RPMI7951 (cell line): ENCODE measurements around the gene PKN1. TPM values are rescaled to one million over a fixed set of nuclear protein-coding genes. Genes with fewer than 3 reads are reported as not detected.
"Not testable (repeated sequence)": the region's sequence is repeated elsewhere in the genome, so short reads cannot be mapped to it uniquely, and the experiment has no call there.

Experiments used
- DNase-seq: peaks from one replicate; pipeline ENCODE4 v3.0.0-alpha.2; 2012; ENCODE audit warnings: low read depth
- total RNA-seq: library from RNA; depleted of rRNA; stranded (reverse); fragments of >200 nt; shearing (Covaris generic); gene quantifications from 2 replicates; pipeline ENCODE4 v1.2.3, GENCODE V29; 2014; rRNA removed

PKN1 gene
- total RNA-seq = 53.7 and 58.3 TPM in 2 replicates

DNA sequence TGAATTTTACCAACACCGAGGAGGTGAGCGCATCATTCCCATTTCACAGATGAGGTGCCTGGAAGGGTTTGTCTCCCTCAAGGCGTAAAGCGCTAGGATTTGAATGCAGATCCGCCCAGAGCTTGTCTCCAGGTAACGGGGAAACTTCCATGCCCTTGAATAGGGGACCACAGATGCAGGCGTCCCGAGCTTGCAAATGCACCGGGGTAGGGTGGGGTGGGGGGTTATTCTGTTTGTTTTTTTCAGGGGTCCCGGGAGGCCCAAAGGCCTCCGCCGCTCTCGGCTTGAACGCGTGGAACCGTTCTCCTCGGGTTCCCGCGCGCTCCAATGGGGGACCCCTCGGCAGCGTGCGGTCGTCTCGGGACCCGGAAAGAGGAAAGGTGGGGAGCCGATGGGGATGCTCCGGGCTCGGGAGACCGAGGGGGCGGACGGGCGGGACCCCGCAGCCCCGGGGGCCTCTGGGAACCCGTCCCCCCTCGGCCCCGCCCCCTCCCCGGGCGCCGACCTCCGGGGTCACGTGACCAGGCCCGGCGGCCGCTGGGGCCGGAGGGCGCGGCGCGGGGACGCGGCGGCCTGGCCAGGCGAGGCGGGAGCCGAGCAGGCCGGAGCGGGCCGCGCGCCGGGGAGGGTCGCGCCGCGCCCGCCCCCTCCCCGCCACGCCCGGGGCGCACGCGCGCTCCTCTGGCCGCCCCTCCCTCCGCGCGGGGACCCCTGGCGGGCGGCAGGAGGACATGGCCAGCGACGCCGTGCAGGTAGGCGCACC, at the start of gene PKN1:
Gene PKN1 (plus strand): TSS at position 516 of the 763 bp plus-strand sequence. CDS start 216 bp downstream, at position 732.
- DNase-seq = peak; percentile 36

DNA sequence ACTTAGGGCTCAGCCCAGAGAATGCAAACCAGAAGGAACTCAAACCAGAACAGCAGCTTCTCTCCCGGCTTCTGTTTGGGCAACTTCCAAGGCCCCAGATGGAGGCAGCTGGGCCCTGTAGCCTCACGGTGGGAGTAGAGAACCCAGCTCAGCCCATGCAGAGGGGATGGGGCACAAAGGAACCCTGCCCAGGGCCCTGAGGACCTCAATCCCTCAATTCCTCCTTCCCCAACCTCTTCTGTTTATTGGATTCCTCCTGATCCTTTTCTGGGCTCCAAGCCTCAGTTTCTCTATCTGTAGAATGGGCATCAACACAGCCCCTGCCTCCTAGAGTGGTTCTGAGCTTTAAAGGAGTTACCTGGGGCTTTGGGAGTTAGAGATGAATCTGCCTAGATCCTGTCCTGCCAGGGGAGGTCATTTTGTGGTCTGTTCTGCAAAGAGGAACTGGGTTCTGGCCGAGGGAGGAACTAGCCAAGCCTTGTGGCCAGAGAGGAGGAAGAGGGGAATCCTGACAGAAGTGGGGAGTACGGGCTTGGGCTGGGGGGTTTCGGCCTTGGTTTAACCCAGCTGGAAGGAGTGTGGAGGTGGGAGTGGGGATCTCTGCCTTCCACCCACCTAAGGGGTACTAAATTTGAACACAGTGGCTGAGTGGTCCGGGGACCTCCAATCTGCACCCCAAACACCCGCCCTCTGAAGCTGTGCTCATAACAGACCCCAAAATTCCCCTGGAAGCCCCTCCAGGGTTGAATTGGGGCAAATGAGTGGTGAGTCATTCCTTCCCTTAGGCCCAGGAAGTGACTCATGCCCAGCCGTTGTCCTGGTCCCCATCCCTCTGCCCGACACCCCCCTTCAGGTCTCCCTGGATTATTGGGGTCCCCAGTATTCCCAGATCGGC, 49.2 kb upstream of the PKN1 start:
- DNase-seq = peak; percentile 72

DNA sequence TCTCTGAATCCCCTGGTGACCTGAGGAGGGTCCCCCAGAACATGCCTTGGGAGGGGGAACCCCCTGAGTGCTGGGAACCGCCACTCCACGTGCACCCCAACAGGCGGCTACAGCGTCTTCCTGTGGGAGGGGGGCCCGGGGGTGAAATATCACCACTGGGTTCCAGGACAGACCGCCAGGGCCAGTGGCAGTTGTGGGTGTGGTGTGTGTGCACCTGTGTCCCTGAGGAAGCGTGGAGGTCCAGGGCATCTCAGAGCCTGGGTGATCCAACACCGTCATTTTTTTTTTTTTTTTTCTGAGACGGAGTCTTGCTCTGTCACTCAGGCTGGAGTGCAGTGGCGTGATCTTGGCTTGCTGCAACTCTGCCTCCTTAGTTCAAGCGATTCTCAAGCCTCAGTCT, 47.6 kb upstream of the PKN1 start:
- no peak for DNase-seq

DNA sequence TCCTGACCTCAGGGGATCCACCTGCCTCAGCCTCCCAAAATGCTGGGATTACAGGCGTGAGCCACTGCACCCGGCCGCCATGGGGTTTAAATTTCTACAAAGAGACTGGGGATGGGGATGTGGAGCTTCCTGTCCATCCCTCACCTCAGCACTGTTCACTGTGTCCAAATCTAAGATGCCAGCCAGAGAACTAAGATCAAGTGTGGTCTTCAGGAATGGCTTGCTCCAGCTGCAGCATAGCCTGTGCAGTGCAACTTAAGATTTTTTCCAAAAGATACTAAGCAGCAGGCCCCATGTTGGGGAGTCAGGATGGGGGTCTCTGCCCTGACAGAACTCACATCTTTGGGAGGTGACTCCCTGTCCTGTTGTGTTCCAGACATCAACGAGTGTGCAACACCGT, 42.6 kb upstream of the PKN1 start:
- DNase-seq = no peak

DNA sequence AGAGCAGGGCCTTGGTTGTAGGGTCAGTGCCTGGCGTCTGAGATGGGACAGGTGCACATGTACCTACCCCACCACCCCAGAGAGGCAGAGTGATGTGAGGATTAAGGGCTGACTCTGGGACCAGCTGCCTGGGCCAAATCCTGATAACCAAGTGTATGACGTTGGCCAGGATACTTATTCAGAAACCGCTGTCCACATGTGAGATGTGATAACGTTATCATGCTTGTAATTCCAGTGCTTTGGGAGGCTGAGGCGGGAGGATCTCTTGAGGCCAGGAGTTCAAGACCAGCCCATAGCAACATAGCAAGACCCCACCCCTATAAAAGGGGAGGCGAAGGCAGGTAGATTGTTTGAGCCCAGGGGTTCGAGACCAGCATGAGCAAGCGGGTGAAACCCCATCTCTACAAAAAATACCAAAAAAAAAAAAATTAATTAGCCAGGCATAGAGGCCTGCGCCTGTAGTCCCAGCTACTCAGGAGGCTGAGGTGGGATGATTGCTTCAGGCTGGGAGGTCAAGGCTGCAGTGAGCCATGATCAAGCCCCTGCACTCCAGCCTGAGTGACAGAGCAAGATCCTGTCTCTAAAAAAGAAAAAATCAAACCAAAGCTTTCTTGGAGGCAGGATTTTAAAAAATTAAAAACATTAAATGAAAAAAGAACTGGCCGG, 41.8 kb upstream of the PKN1 start:
- no peak for DNase-seq

DNA sequence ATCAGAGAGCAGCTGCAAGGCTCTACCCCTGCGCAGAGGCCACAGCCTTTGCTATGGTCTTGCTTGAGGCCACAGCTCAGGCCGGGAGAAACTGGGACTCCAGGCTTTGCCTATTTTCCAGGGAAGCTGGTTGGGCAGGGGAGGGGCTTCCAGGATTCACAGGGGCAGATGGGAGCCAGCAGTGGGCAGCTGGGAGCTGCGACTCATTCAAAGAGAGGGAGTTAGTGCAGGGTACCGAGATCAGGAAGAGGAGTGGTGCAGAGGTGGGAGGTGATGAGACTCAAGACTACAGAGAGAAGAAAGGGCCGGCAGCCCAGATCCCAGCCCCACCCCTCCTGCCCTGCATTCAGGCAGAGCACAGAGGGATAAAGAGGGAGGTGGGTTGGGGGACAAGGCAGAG, 39.8 kb upstream of the PKN1 start:
- no peak for DNase-seq

DNA sequence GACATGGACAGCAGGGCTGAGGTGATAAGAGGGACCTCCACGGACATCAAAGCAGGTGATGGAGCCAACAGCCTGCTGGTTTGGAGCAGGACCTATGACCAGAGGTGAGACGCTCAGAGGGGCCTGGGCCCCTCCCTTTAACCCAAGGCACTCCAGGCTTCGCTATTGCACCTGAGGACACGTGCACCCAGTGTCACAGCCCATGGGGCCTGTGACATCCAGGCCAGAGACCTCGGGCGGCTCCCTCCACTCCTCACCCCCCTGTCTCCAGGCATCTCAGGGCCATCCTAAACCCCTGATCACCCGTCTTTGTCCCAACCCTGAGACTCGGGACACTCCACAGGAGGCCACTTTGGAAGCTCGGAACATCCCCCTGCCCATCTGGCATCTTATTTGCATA, 38.9 kb upstream of the PKN1 start:
- DNase-seq = no peak

DNA sequence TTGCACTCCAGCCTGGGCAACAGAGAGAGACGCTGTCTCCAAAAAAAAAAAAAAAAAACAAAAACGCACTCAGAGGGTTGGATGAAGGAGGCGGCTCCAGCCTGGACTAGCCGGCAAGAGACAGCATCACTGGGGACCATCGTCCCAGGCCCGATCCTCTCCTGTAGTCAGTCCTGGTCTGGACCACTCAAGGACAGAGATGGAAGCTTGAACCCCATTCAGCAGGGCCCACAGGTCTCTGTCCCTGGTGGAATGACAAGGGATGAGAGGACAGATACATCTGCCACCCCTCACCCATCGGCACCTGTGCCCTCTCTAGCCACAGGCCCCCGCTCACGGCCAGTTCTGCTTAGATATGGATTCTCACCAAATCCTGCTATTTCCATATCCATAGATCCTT, 37.8 kb upstream of the PKN1 start:
- DNase-seq = no peak

DNA sequence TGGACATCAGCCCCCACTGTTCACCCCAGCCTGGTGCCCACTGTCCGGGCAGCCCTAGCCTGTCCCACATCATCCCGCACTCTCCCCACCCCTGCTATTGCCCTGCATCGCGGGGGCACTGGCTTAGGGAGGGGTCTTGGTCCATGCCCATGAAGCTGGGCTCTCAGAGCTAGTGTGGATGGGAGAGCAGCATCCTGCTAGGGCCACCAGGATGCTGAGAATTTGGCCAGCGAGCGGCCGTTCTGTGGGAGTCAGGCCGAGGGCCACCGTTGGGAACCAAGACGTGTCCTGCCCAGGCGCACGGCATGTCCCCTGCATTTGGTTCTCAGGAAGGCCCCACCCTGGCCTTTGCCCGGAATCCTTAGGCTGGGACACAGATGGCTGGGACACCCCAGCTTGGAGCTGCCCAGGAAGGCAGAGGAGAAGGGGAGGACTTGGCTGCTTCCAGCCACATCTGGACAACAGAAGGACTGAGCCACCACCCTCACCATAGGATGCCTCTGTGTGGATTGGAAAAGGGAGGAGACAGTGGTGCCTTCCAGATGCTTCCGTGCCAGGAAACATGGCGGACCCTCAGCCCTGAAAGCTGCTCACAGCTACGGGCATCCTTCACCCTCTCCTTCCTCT, 37.3 kb upstream of the PKN1 start:
- DNase-seq = no peak

DNA sequence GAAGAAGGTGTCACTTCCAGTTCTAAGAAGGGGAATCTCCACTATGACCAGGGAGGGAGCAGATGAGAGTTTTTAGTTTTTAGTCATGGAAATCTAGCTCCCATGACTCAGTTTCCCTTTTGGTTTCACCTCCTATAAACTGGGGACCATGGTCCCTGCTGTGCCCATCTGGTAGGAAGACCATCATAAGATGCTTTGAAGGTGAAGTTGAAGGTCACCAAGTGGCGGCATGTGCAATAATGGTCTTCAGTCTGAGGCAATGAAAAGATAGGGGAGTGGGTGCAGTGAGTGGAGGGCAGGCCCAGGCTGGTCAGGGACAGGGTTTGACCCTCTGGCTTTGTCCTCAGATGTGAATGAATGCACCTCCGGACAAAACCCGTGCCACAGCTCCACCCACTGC, 36.4 kb upstream of the PKN1 start:
- DNase-seq = not testable (repeated sequence)

DNA sequence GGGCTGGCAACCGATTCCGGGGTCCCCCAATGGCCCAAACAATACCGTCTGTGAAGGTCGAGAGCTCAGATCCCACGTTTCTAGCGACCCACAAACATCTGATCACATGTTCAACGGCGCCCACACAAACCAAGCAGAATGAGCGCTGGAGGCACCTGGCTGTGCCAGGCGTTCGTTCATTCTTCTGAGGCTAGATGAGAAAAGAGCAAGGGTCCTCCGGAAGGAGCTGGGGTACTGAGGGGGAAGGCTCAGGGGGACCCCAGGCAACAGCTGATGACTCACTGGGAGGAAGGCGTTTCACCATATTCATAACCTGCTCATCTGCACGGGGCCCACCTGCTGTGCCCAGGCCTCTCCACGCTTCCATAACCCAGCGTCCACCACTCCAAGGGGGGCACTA, 35.9 kb upstream of the PKN1 start:
- not testable (repeated sequence) for DNase-seq

DNA sequence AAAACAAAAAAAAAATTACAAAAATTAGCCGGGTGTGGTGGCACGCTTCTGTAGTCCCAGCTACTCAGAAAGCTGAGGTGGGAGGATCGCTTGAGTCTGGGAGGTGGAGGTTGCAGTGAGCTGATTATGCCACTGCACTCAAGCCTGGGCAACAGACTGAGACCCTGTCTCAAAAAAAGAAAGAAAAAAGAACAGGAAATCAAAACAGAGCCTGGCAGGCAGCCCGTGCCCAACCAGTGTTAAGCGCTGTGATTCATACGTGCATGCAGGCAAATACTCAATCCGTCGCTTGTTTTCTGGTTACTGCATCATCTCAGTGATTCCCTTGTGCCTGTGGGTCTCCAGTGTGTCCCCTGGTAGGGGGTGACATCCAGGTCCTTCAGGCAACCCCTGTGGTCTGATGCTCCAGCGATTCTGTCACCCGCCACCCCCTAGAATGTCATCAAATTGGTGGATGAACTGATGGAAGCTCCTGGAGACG, 32.1 kb upstream of the PKN1 start:
- DNase-seq = no peak

DNA sequence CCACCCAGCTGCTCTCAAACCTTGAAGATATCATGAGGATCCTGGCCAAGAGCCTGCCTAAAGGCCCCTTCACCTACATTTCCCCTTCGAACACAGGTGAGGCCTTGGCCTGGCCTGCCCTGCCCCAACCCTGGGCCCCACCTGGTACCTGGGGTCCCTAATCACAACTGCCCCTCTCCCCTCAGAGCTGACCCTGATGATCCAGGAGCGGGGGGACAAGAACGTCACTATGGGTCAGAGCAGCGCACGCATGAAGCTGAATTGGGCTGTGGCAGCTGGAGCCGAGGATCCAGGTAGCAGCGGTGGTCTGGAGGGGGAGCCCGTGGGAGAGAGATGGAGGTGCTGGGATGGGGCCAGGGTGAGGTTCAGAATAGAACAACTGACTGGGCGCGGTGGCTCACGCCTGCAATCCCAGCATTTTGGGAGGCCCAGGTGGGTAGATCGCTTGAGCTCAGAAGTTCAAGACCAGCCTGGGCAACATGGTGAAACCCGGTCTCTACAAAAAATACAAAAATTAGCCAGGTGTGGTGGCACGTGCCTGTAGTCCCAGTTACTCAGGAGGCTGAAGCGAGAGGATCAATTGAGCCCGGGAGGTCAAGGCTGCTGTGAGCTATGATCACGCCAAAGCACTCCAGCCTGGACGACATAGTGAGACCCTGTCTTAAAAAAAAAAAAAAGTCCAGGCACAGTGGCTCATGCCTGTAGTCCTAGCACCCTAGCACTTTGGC, 31.5 kb upstream of the PKN1 start:
- DNase-seq = no peak

DNA sequence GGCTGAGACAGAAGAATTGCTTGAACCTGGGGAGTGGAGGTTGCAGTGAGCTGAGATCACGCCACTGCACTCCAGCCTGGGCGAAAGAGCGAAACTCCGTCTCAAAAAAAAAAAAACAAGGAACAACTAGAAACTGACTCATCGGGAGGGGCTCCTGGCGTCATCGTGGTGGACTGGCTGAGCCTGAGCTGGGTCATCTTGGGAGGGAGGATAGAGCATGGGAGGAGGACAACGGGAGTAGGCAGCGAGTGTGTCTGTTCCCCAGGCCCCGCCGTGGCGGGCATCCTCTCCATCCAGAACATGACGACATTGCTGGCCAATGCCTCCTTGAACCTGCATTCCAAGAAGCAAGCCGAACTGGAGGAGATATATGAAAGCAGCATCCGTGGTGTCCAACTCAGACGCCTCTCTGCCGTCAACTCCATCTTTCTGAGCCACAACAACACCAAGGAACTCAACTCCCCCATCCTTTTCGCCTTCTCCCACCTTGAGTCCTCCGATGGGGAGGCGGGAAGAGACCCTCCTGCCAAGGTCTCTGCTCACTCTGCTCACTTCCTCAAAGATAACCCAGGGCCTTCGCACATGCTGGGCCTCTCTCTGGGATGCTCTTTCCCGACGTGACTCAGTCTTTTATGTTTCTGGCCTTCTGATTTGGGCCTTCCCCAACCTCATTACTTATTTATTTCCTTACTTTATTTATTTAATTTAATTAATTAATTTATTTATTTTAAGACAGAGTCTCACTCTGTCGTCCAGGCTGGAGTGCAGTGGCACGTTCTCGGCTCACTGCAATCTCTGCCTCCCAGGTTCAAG, 30.6 kb upstream of the PKN1 start:
- peak; percentile 74 for DNase-seq

DNA sequence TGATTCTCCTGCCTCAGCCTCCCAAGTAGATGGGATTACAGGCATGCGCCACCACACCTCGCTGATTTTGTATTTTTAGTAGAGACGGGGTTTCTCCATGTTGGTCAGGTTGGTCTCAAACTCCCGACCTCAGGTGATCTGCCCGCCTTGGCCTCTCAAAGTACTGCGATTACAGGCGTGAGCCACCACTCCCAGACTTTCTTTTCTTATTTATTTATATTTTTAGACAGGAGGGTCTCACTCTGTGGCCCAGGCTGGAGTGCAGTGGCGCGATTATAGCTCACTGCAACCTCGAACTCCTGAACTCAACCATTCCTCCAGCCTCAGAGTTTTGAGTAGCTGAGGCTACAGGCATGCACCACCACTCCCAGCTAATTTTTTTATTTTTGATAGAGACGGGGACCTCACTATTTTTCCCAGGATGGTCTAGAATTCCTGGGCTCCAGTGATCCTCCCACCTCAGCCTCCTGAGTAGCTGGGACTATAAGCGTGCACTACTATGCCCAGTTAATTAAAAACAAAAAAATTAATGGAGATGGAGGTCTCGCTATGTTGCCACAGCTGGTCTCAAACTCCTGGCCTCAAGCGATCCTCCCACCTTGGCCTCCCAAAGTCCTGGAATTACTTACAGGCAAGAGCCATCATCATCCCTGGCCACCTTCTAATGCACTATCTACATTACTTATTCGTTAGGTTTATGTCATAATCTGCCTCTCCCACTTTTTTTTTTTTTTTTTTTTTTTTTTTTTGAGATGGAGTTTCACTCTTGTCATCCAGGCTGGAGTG, 29.8 kb upstream of the PKN1 start:
- DNase-seq = not testable (repeated sequence)

DNA sequence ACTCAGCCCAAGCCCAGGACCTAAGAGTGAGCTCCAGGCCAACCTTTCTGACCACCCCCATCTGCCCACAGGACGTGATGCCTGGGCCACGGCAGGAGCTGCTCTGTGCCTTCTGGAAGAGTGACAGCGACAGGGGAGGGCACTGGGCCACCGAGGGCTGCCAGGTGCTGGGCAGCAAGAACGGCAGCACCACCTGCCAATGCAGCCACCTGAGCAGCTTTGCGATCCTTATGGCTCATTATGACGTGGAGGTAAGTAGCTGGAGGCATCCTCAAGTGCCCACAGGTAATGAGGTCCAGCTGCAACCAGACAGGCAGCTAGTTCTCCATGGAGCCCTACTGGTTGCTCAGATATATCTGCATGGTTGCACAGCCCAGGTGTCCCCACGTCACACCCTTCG, 28.8 kb upstream of the PKN1 start:
- no peak for DNase-seq

DNA sequence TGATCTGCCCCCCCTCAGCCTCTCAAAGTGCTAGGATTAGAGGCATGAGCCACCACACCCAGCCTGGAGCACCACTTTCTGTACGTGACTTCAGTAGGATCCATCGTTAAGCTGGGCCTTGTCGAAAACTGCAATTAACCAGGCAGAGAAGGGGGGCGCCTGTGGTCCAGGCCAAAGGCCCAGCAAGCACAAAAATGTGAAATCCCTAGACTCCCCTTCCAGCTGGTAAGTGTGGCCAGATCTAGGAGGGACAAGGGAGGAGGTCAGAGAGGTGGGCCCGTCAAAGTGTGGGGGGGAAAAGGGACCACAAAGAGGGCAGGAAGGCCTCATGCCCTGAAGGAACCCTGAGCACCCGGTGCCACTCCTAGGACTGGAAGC, 27.7 kb upstream of the PKN1 start:
- DNase-seq = no peak

DNA sequence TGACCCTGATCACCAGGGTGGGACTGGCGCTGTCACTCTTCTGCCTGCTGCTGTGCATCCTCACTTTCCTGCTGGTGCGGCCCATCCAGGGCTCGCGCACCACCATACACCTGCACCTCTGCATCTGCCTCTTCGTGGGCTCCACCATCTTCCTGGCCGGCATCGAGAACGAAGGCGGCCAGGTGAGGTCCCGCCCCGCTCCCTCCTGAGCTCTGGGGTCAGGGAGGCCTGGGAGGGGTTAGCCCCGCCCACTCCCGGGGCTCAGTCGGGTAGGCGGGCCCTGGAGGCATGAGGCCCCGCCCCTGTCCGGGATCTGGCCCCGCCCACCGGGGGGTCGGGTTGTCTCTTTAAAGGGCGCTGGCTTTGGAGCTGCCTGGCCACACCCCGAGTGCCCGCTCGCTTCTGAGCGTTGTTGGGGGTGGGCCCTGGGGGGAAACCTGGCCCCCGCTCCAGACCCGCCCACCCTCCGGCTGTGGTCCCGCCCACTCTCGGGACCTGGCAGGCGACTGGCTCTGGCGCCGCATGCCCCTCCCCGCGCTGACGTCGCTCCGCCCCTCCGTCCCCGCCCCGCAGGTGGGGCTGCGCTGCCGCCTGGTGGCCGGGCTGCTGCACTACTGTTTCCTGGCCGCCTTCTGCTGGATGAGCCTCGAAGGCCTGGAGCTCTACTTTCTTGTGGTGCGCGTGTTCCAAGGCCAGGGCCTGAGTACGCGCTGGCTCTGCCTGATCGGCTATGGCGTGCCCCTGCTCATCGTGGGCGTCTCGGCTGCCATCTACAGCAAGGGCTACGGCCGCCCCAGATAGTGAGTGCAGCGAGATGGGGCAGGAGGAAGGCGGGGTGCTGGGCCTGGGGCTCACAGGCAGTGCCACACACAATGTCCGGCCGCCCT, 27.1 kb upstream of the PKN1 start:
- DNase-seq = peak; percentile 51
